D721Med (cell line): Measurements from ENCODE around the gene CNR1.

ENCODE experiments used
- DNase-seq: peaks from one replicate; pipeline ENCODE4 v3.0.0; 2011; ENCODE audit warnings: low spot score; ENCODE audit not compliant: insufficient read length
- FAIRE-seq: peaks from 2 replicates; lab custom pipeline; 2011; peaks lifted over from hg19 to GRCh38; lab: Jason Lieb, UNC
- CTCF ChIP-seq: IDR thresholded peaks from 2 replicates; pipeline ENCODE4 v1.5.1; 2012; ENCODE audit warnings: mild to moderate bottlenecking, control low read depth; ENCODE audit not compliant: insufficient read depth; ENCODE audit errors: missing control alignments

CNR1 gene

DNA sequence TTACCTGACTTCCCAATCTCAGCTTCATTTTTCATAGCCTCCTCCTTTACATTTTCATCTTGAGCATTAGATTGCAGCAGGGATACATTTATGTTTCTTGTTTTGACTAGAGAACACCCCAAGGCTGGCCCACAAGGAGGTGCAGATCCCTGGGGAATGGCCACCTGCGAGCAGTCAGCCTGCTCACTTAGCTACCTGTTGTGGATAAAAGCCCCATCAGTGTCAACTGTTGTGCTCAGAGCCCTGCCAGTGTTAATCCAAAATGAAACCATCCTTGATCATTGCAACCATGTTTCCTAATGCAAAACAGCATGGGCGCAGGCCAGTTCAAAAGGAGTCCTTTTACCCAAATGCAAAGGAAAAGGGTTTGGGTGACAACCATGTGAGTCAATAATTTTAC is 50.8 kb downstream of the CNR1 start:
- TF ChIP-seq CTCF = no peak
- FAIRE-seq = no peak

GRCh38 chr6:88114838-88115237 is 51.3 kb downstream of the CNR1 start:
- FAIRE-seq (no peak), DNase-seq (no peak)
- TF ChIP-seq CTCF = no peak

More for the DNA sequence above, 50.8 kb downstream of the CNR1 start:
- no peak for DNase-seq

DNA sequence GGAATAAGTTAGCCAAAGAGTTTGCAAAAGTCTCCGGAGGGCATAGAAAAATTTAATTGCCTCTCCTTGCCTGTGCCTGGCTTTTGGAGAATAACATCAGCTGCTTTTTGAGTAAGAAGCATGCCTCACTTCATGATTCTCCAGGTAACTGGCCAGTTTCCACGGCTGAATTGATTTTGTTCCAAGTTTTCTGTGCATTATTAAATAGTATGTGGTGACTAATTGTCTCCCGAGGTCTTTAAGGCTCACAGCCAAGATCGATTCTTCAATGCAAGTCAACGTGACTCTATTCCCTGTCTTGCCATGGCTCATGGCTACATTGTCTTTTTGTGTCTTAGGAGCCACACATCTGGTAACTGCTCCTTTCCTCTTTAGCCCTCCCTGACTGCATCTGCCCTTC is 54.2 kb downstream of the CNR1 start:
- FAIRE-seq = no peak
- no peak for DNase-seq
- no peak for TF ChIP-seq CTCF

GRCh38 chr6:88107241-88107640 is 58.9 kb downstream of the CNR1 start:
- FAIRE-seq (peak; percentile 91), DNase-seq (no peak)
- TF ChIP-seq CTCF = no peak

DNA sequence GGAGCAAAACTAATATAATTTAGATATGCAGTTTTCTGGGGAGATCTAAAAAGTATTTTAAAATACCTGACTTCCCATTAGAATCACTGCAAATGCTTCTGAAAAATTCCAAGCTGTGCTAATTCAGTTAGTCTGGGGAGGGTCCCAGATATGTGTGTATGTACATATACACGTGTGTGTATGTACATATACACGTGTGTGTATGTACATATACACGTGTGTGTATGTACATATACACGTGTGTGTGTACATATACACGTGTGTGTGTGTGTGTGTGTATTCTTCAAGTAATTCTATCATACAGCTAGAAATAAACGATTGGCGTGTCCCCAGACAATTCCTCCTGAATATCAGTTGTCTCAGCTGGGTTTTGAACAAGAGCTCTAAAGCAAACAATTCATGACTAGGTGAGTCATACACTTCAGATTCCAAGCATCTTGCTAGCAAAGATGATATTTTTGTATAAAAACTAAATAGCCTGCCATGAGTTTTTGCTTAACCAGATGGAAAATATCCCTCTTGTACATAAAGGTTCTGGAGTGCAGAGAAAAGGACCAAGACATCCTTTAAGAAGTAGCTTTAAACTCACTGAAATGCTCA is 60.3 kb downstream of the CNR1 start:
- TF ChIP-seq CTCF = no peak
- FAIRE-seq (no peak), DNase-seq (no peak)
